ENCODE measurements around the gene VGF. TPM values are rescaled to one million over a fixed set of nuclear protein-coding genes. Genes with fewer than 3 reads are reported as not detected.

VGF gene
- total and polyA plus RNA-seq, 4 experiments from 2014 or later, result not detected

GRCh38 chr7:101129603-101130117 is 35.7 kb downstream of the VGF start:
- intact Hi-C loops (cut with micrococcal nuclease), result no loop called here
- no peak overlapping the region for H3K4me3 ChIP-seq (ENCODE audit: low read length in 2 of 2)
- H3K9me3 Mint-ChIP-seq, result peaks cover 0 to 4% (median 0%) of the 10 kb centered on the region in 8 donors
- no peak overlapping the region for H3K27ac ChIP-seq (ENCODE audit: low read depth, low read length)
- peaks cover 19% of the 10 kb centered on the region for H3K4me1 ChIP-seq (ENCODE audit: insufficient read depth, low read length)
- H3K9me3 ChIP-seq (ENCODE audit: control insufficient read depth in 1 of 2, low read length in 2 of 2), result no peaks in the 10 kb centered on the region
- no peak overlapping the region for H3K4me3 Mint-ChIP-seq
- POLR2A ChIA-PET (ENCODE audit: partially characterized antibody), result no interaction called here
- H3K27ac Mint-ChIP-seq, result no peak overlapping the region
- no peaks in the 10 kb centered on the region for H3K36me3 ChIP-seq (ENCODE audit: insufficient read depth, low read length)
- no peaks in the 10 kb centered on the region for H3K27me3 ChIP-seq (ENCODE audit: insufficient read depth, low read length)
- DNase-seq, result no peak
- peaks cover 12 to 31% (median 21%) of the 10 kb centered on the region in 4 donors for H3K4me1 Mint-ChIP-seq
- no peaks in the 10 kb centered on the region for H3K36me3 Mint-ChIP-seq
- CTCF ChIA-PET (ENCODE audit: partially characterized antibody), result interaction anchor here (9.1 kb wide), 1 partner anchor 13 kb away, joined by 69 read pairs; no protein-coding TSS in a partner anchor
- peaks cover 30 to 35% of the 10 kb centered on the region in 2 donors for H3K27me3 Mint-ChIP-seq

GRCh38 chr7:101128040-101128834 is 37.1 kb downstream of the VGF start:
- Mint-ChIP-seq H3K9me3 (peaks cover 0 to 2% (median 0%) of the 10 kb centered on the region in 8 donors), H3K27me3 (peaks cover 27 to 38% of the 10 kb centered on the region in 2 donors), H3K4me1 (peaks cover 12 to 34% (median 24%) of the 10 kb centered on the region in 4 donors), H3K4me3 (no peak overlapping the region), H3K27ac (no peak overlapping the region), H3K36me3 (no peaks in the 10 kb centered on the region)
- no peaks in the 10 kb centered on the region for H3K9me3 ChIP-seq (ENCODE audit: control insufficient read depth in 1 of 2, low read length in 2 of 2)
- H3K36me3 ChIP-seq (ENCODE audit: insufficient read depth, low read length), result no peaks in the 10 kb centered on the region
- H3K4me1 ChIP-seq (ENCODE audit: insufficient read depth, low read length), result peaks cover 22% of the 10 kb centered on the region
- POLR2A ChIA-PET (ENCODE audit: partially characterized antibody), result no interaction called here
- DNase-seq, result no peak
- CTCF ChIA-PET (ENCODE audit: partially characterized antibody), result interaction anchor here (0.6 to 9.1 kb wide), 3 partner anchors 9 to 34 kb away, joined by 3 to 69 read pairs (median 10); no protein-coding TSS in a partner anchor
- H3K27me3 ChIP-seq (ENCODE audit: insufficient read depth, low read length), result peaks cover 4% of the 10 kb centered on the region
- intact Hi-C loops (cut with micrococcal nuclease), result no loop called here
- no peak overlapping the region for H3K27ac ChIP-seq (ENCODE audit: low read depth, low read length)
- H3K4me3 ChIP-seq (ENCODE audit: low read length in 2 of 2), result no peak overlapping the region

- peaks cover 4% of the 10 kb centered on the region for H3K27me3 ChIP-seq (ENCODE audit: insufficient read depth, low read length)
- intact Hi-C loops (cut with micrococcal nuclease), result no loop called here
These were observed 37.8 kb downstream of the VGF start for GRCh38 chr7:101127460-101128039.

GRCh38 chr7:101126651-101127459 is 38.5 kb downstream of the VGF start, which contains the start of gene SERPINE1:
Gene SERPINE1, plus strand, starts transcription at chr7:101127104. Its CDS starts 1,290 bp downstream, at chr7:101128394.
- peaks cover 0 to 2% (median 0%) of the 10 kb centered on the region in 8 donors for H3K9me3 Mint-ChIP-seq
- Histone ChIP-seq H3K4me1 (ENCODE audit: insufficient read depth, low read length) (peaks cover 22% of the 10 kb centered on the region), H3K9me3 (ENCODE audit: control insufficient read depth in 1 of 2, low read length in 2 of 2) (no peaks in the 10 kb centered on the region), H3K36me3 (ENCODE audit: insufficient read depth, low read length) (no peaks in the 10 kb centered on the region), H3K4me3 (ENCODE audit: low read length in 2 of 2) (no peak within 1 kb of the TSS), H3K27me3 (ENCODE audit: insufficient read depth, low read length) (peaks cover 4% of the 10 kb centered on the region), H3K27ac (ENCODE audit: low read depth, low read length) (no peak within 1 kb of the TSS)
- intact Hi-C loops (cut with micrococcal nuclease), result no loop called here
- H3K27ac Mint-ChIP-seq, result peak within 1 kb of the TSS in 5 of 7 donors; percentile 38 to 87 (median 75)
- ChIA-PET POLR2A (ENCODE audit: partially characterized antibody) (no interaction called here), CTCF (ENCODE audit: partially characterized antibody) (interaction anchor here (1.1 to 9.1 kb wide), 4 partner anchors 8 to 66 kb away, joined by 3 to 69 read pairs (median 8); no protein-coding TSS in a partner anchor)
- peaks cover 39 to 47% of the 10 kb centered on the region in 2 donors for H3K27me3 Mint-ChIP-seq
- H3K4me3 Mint-ChIP-seq, result peak within 1 kb of the TSS in 7 of 8 donors; percentile 55 to 83 (median 72)
- H3K4me1 Mint-ChIP-seq, result peaks cover 16 to 43% (median 29%) of the 10 kb centered on the region in 4 donors
- no peaks in the 10 kb centered on the region for H3K36me3 Mint-ChIP-seq
- peak; percentile 12 to 76 (median 39) for DNase-seq

More at GRCh38 chr7:101127460-101128039, 37.8 kb downstream of the VGF start:
- H3K36me3 Mint-ChIP-seq, result no peaks in the 10 kb centered on the region
- ChIA-PET POLR2A (ENCODE audit: partially characterized antibody) (no interaction called here), CTCF (ENCODE audit: partially characterized antibody) (interaction anchor here (2.9 to 9.1 kb wide), 2 partner anchors 9 to 16 kb away, joined by 10 to 69 read pairs; no protein-coding TSS in a partner anchor)
- H3K9me3 Mint-ChIP-seq, result peaks cover 0 to 2% (median 0%) of the 10 kb centered on the region in 8 donors
- no peaks in the 10 kb centered on the region for H3K9me3 ChIP-seq (ENCODE audit: control insufficient read depth in 1 of 2, low read length in 2 of 2)
- H3K27ac ChIP-seq (ENCODE audit: low read depth, low read length), result no peak overlapping the region
- H3K27ac Mint-ChIP-seq, result peak overlapping the region in 3 of 7 donors; percentile 64 to 77 (median 75)
- H3K4me1 Mint-ChIP-seq, result peaks cover 12 to 36% (median 24%) of the 10 kb centered on the region in 4 donors
- peak overlapping the region in 5 of 8 donors; percentile 71 to 83 (median 77) for H3K4me3 Mint-ChIP-seq
- peaks cover 32 to 44% of the 10 kb centered on the region in 2 donors for H3K27me3 Mint-ChIP-seq
- peaks cover 22% of the 10 kb centered on the region for H3K4me1 ChIP-seq (ENCODE audit: insufficient read depth, low read length)
- DNase-seq, result no peak
- H3K36me3 ChIP-seq (ENCODE audit: insufficient read depth, low read length), result no peaks in the 10 kb centered on the region
- H3K4me3 ChIP-seq (ENCODE audit: low read length in 2 of 2), result no peak overlapping the region

GRCh38 chr7:101125989-101126650 is 39.2 kb downstream of the VGF start:
- Histone ChIP-seq H3K36me3 (ENCODE audit: insufficient read depth, low read length) (no peaks in the 10 kb centered on the region), H3K27me3 (ENCODE audit: insufficient read depth, low read length) (peaks cover 4% of the 10 kb centered on the region), H3K27ac (ENCODE audit: low read depth, low read length) (no peak overlapping the region), H3K4me3 (ENCODE audit: low read length in 2 of 2) (no peak overlapping the region), H3K4me1 (ENCODE audit: insufficient read depth, low read length) (peaks cover 22% of the 10 kb centered on the region), H3K9me3 (ENCODE audit: control insufficient read depth in 1 of 2, low read length in 2 of 2) (no peaks in the 10 kb centered on the region)
- ChIA-PET POLR2A (ENCODE audit: partially characterized antibody) (no interaction called here), CTCF (ENCODE audit: partially characterized antibody) (interaction anchor here (0.9 to 9.1 kb wide), 5 partner anchors 9 to 160 kb away, joined by 3 to 69 read pairs (median 5); no protein-coding TSS in a partner anchor)
- intact Hi-C loops (cut with micrococcal nuclease), result no loop called here
- Mint-ChIP-seq H3K27me3 (peaks cover 44 to 49% of the 10 kb centered on the region in 2 donors), H3K9me3 (peaks cover 0 to 2% (median 0%) of the 10 kb centered on the region in 8 donors), H3K27ac (peak overlapping the region in 2 of 7 donors; percentile 57 to 68), H3K4me1 (peaks cover 17 to 47% (median 29%) of the 10 kb centered on the region in 4 donors), H3K4me3 (peak overlapping the region in 4 of 8 donors; percentile 27 to 83 (median 74)), H3K36me3 (no peaks in the 10 kb centered on the region)
- peak in 1 of 5 donors; percentile 50 for DNase-seq

- Histone ChIP-seq H3K36me3 (ENCODE audit: insufficient read depth, low read length) (no peaks in the 10 kb centered on the region), H3K27ac (ENCODE audit: low read depth, low read length) (no peak overlapping the region), H3K4me3 (ENCODE audit: low read length in 2 of 2) (no peak overlapping the region), H3K9me3 (ENCODE audit: control insufficient read depth in 1 of 2, low read length in 2 of 2) (no peaks in the 10 kb centered on the region), H3K27me3 (ENCODE audit: insufficient read depth, low read length) (peaks cover 4% of the 10 kb centered on the region), H3K4me1 (ENCODE audit: insufficient read depth, low read length) (peaks cover 22% of the 10 kb centered on the region)
- no peaks in the 10 kb centered on the region for H3K36me3 Mint-ChIP-seq
- CTCF ChIA-PET (ENCODE audit: partially characterized antibody), result interaction anchor here (1.5 to 9.1 kb wide), 2 partner anchors 19 to 68 kb away, joined by 4 to 69 read pairs; no protein-coding TSS in a partner anchor
- no peak for DNase-seq
- peak overlapping the region in 1 of 8 donors; percentile 38 for H3K4me3 Mint-ChIP-seq
- peaks cover 17 to 48% (median 29%) of the 10 kb centered on the region in 4 donors for H3K4me1 Mint-ChIP-seq
- peak overlapping the region in 1 of 7 donors; percentile 22 for H3K27ac Mint-ChIP-seq
- H3K9me3 Mint-ChIP-seq, result peaks cover 0 to 2% (median 0%) of the 10 kb centered on the region in 8 donors
- peaks cover 50 to 56% of the 10 kb centered on the region in 2 donors for H3K27me3 Mint-ChIP-seq
- intact Hi-C loops (cut with micrococcal nuclease), result no loop called here
- POLR2A ChIA-PET (ENCODE audit: partially characterized antibody), result interaction anchor here (0.6 to 0.8 kb wide), 2 partner anchors 20 to 28 kb away, joined by 3 to 4 read pairs; no protein-coding TSS in a partner anchor
These were observed 40.9 kb downstream of the VGF start for GRCh38 chr7:101124376-101125056.

All from CD4-positive, alpha-beta memory T cell (primary cell).